SK-N-SH treated with all-trans-retinoic acid at 6 μM for 48 hours (cell line): ENCODE results near the gene RNF224.

Experiments used
- RARB ChIP-seq: fragments of 250-450 bp; sonication (Bioruptor Pico); IDR thresholded peaks from 2 replicates; pipeline ENCODE4 v1.8.0; 2021; ENCODE audit warnings: mild to moderate bottlenecking, moderate library complexity
- ZFP3 ChIP-seq: fragments of 250-450 bp; sonication (Bioruptor Pico); IDR thresholded peaks from 2 replicates; pipeline ENCODE4 v1.5.0; 2020; ENCODE audit warnings: mild to moderate bottlenecking, moderate library complexity
- TF ChIP-seq, protein P1 (sequence below): fragments of 250-450 bp; sonication (Bioruptor Pico); IDR thresholded peaks from 2 replicates; pipeline ENCODE4 v1.5.1; 2020; ENCODE audit warnings: low read depth, mild to moderate bottlenecking, moderate library complexity
- TF ChIP-seq, protein P2 (sequence below): fragments of 250-450 bp; sonication (Bioruptor Pico); IDR thresholded peaks from 2 replicates; pipeline ENCODE4 v1.8.0; 2020; ENCODE audit warnings: mild to moderate bottlenecking, moderate library complexity, borderline replicate concordance

DNA sequence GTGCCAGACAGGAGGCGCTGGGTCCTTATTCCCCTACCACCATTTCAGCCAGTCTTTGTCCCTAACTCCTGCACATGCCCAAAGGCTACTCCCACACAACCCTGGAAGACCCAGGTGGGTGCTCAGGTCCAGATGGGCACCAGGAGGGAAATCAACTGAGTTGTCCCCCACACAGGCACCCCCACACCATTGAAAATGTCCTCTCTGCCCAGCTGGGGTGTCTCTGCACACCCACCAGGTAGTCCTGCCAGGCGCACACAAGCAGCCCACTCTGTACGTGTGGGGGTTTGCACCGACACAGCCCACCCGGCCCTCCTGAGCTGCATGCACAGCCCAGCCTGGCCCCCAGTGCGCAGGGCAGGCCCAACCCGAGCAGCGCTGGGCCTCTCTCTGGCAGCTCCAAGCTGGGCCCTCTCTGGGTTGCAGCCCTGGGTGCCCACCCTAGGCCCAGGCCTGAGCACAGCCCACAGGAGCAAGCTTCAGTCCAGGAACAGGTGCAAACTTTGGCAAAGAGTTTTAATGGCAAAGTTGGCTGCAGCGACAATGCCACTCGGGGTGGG is 7.5 kb upstream of the RNF224 start:
- TF ChIP-seq, protein P1, sequence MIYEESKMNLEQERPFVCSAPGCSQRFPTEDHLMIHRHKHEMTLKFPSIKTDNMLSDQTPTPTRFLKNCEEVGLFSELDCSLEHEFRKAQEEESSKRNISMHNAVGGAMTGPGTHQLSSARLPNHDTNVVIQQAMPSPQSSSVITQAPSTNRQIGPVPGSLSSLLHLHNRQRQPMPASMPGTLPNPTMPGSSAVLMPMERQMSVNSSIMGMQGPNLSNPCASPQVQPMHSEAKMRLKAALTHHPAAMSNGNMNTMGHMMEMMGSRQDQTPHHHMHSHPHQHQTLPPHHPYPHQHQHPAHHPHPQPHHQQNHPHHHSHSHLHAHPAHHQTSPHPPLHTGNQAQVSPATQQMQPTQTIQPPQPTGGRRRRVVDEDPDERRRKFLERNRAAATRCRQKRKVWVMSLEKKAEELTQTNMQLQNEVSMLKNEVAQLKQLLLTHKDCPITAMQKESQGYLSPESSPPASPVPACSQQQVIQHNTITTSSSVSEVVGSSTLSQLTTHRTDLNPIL, result no peak
- no peak for TF ChIP-seq RARB
- TF ChIP-seq, protein P2, sequence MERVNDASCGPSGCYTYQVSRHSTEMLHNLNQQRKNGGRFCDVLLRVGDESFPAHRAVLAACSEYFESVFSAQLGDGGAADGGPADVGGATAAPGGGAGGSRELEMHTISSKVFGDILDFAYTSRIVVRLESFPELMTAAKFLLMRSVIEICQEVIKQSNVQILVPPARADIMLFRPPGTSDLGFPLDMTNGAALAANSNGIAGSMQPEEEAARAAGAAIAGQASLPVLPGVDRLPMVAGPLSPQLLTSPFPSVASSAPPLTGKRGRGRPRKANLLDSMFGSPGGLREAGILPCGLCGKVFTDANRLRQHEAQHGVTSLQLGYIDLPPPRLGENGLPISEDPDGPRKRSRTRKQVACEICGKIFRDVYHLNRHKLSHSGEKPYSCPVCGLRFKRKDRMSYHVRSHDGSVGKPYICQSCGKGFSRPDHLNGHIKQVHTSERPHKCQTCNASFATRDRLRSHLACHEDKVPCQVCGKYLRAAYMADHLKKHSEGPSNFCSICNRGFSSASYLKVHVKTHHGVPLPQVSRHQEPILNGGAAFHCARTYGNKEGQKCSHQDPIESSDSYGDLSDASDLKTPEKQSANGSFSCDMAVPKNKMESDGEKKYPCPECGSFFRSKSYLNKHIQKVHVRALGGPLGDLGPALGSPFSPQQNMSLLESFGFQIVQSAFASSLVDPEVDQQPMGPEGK (CRISPR knock-in tag), result no peak
- no peak for TF ChIP-seq ZFP3 (CRISPR knock-in tag)
